Ovary (tissue), 9 donors: ENCODE data around the gene SLC2A13. TPM values are rescaled to one million over a fixed set of nuclear protein-coding genes. Genes with fewer than 3 reads are reported as not detected.
A peak's percentile ranks its signal among the peaks of the same experiment; 100 is the strongest.

Experiments used
- DNase-seq, 5 donors: peaks; one replicate each; pipeline ENCODE4 v3.0.0-alpha.2; 2019 to 2020
- H3K27ac ChIP-seq, 2 donors: fragments of 200-600 bp; one replicate each; pipeline versions ENCODE4 v1.5.1 to v1.8.0; 2019 to 2022
- H3K27me3 ChIP-seq: fragments of 200-600 bp; one replicate; pipeline ENCODE4 v1.8.0; 2022
- H3K36me3 ChIP-seq: fragments of 200-600 bp; sonication (generic); one replicate; pipeline ENCODE4 v1.5.1; 2019
- H3K4me1 ChIP-seq: one replicate; pipeline ENCODE4 v1.8.1; 2013; ENCODE audit warnings: mild to moderate bottlenecking, moderate library complexity; ENCODE audit not compliant: insufficient read depth
- H3K4me3 ChIP-seq: fragments of 200-600 bp; sonication (generic); one replicate; pipeline ENCODE4 v1.5.1; 2017
- H3K9me3 ChIP-seq, 2 donors: fragments of 200-600 bp in 1 of 2; sonication (generic) in 1 of 2; one replicate each; pipeline versions ENCODE4 v1.5.1 to v1.8.1; 2013 to 2019; ENCODE audit warnings: mild to moderate bottlenecking in 1 of 2, moderate library complexity in 1 of 2
- CTCF ChIP-seq, 3 donors: fragments of 450-650 bp in 2 of 3; fragments of 200-600 bp in 1 of 3; IDR thresholded peaks; one replicate each; pipeline versions ENCODE4 v1.5.1 to v1.8.0; 2016 to 2022; ENCODE audit warnings: antibody characterized with exemption in 3 of 3, mild to moderate bottlenecking in 1 of 3
- EP300 ChIP-seq: sonication (generic); formaldehyde crosslinking; IDR thresholded peaks from one replicate; pipeline ENCODE4 v1.6.1; 2017; ENCODE audit warnings: antibody characterized with exemption
- POLR2A ChIP-seq: fragments of 450-650 bp; IDR thresholded peaks from one replicate; pipeline ENCODE4 v1.6.1; 2017; ENCODE audit warnings: antibody characterized with exemption, mild to moderate bottlenecking, moderate library complexity
- WGBS, 3 donors: extraction: QIAGEN DNeasy Blood & Tissue Kit in 1 of 3; methylation state at CpG; one replicate each; pipeline versions ENCODE4 v1.1.5 to v1.1.7; 2013 to 2017; 5-methylcytosine and 5-hydroxymethylcytosine counted together
- intact Hi-C, 4 donors: fragments of 100-400 bp; cut with DNase I; formaldehyde crosslinking; loops; one replicate each; pipeline versions ENCODE4 v1.11.0 to v1.15.1; 2022 to 2023
- polyA plus RNA-seq, 2 donors: library from polyadenylated mRNA; stranded (reverse); fragments of 200-250 nt in 1 of 2; fragments of 350-450 nt in 1 of 2; fragmentation: Illumina TruSeq in 1 of 2; extraction: RNeasy Lipid Tissue Mini Kit (QIAGEN cat#74804) in 1 of 2; gene quantifications; one replicate each; pipeline ENCODE4 v1.2.3, GENCODE V29; 2013 to 2014
- total RNA-seq, 7 donors: library from RNA; depleted of rRNA in 2 of 7; stranded (reverse); fragments of >200 nt in 2 of 7; fragmentation: NEBNext Ultra II Directional in 3 of 7; extraction: Animal tissue kit (Norgen Biotek cat#: 25700) in 3 of 7; gene quantifications; one replicate each; pipeline versions ENCODE4 v1.1.0 to v1.2.4, GENCODE V29; 2016 to 2023
- donor health status: DM: no; HTN: no; CAD: no; lungs with moderate emphysema.
- donor health status: DM: no; HTN: no; CAD: no.
- donor health status: Bipolar disorder and iron deficiency.
- donor health status: DM: yes; HTN: yes; CAD: no.
- donor health status: DM: no; HTN: no; CAD: no.
- donor health status: DM: yes; HTN: yes; CAD: no.

SLC2A13 gene
- total and polyA plus RNA-seq, 9 donors = 2.3 to 24.3 (median 7.9) TPM

- peaks cover 3% of the 10 kb centered on the region for H3K4me1 ChIP-seq
- H3K4me3 ChIP-seq = no peak overlapping the region
- no peak overlapping the region for H3K27ac ChIP-seq
- H3K36me3 ChIP-seq = no peaks in the 10 kb centered on the region
- intact Hi-C loops = no loop called here
- no peak for DNase-seq
- TF ChIP-seq CTCF (IDR thresholded peaks at IDR 0.05) = no peak
- TF ChIP-seq POLR2A = no peak
- TF ChIP-seq EP300 = no peak
- no peaks in the 10 kb centered on the region for H3K9me3 ChIP-seq
- WGBS, 3 donors = 57 to 72% (median 64%) methylated on average over 1 of the region's 1 CpG
- H3K27me3 ChIP-seq = no peaks in the 10 kb centered on the region
These were observed 170.6 kb downstream of the SLC2A13 start for GRCh38 chr12:39935275-39935674.

- TF ChIP-seq CTCF (IDR thresholded peaks at IDR 0.05) (no peak), POLR2A (no peak)
- Histone ChIP-seq H3K27me3 (no peaks in the 10 kb centered on the region), H3K4me1 (peaks cover 3% of the 10 kb centered on the region), H3K27ac (peak overlapping the region in 1 of 2 donors; percentile 45), H3K36me3 (no peaks in the 10 kb centered on the region), H3K9me3 (no peaks in the 10 kb centered on the region), H3K4me3 (no peak overlapping the region)
- no peak for DNase-seq
- intact Hi-C loops = no loop called here
These were observed 174.0 kb downstream of the SLC2A13 start for GRCh38 chr12:39931857-39932256.

- peak overlapping the region in 1 of 2 donors; percentile 47 for H3K27ac ChIP-seq
- intact Hi-C loops = no loop called here
- 54 to 61% (median 58%) methylated on average over 4 of the region's 4 CpGs for WGBS, 3 donors
These were observed 174.7 kb downstream of the SLC2A13 start for GRCh38 chr12:39931231-39931630.

GRCh38 chr12:39930101-39930500 is 175.8 kb downstream of the SLC2A13 start:
- intact Hi-C loops = no loop called here
- no peak for DNase-seq
- Histone ChIP-seq H3K36me3 (no peaks in the 10 kb centered on the region), H3K27ac (no peak overlapping the region), H3K9me3 (no peaks in the 10 kb centered on the region), H3K4me3 (no peak overlapping the region), H3K27me3 (no peaks in the 10 kb centered on the region), H3K4me1 (peaks cover 3% of the 10 kb centered on the region)
- WGBS, 3 donors = 73 to 80% (median 79%) methylated on average over 3 of the region's 3 CpGs
- TF ChIP-seq CTCF (IDR thresholded peaks at IDR 0.05) (no peak), POLR2A (no peak), EP300 (no peak)

More at GRCh38 chr12:39931231-39931630, 174.7 kb downstream of the SLC2A13 start:
- no peaks in the 10 kb centered on the region for H3K36me3 ChIP-seq
- H3K9me3 ChIP-seq = no peaks in the 10 kb centered on the region
- no peak for TF ChIP-seq POLR2A
- TF ChIP-seq EP300 = no peak
- no peak for TF ChIP-seq CTCF (IDR thresholded peaks at IDR 0.05)
- DNase-seq = no peak
- no peak overlapping the region for H3K4me3 ChIP-seq
- H3K27me3 ChIP-seq = no peaks in the 10 kb centered on the region
- H3K4me1 ChIP-seq = peaks cover 3% of the 10 kb centered on the region
